AG04449 (cell line): ENCODE results near the gene GSG1L.

Experiments used
- CTCF ChIA-PET: fragments of 350-600 bp; formaldehyde crosslinking; extraction: SDS; loops from one replicate; lab custom pipeline; 2021; ENCODE audit warnings: antibody characterized with exemption; lab: Yijun Ruan, JAX
- POLR2A ChIA-PET: fragments of 400-600, 350-600 bp; formaldehyde crosslinking; extraction: SDS; loops from one replicate; lab custom pipeline; 2020; ENCODE audit warnings: antibody characterized with exemption, inconsistent platforms; lab: Yijun Ruan, JAX
- DNase-seq: peaks from one replicate; pipeline ENCODE4 v3.0.0-alpha.2; 2010; ENCODE audit warnings: low read depth, low spot score
- H3K4me3 ChIP-seq: 2 replicates; pipeline ENCODE4 v1.5.1; 2011; ENCODE audit warnings: low read depth, mild to moderate bottlenecking, control low read depth, low read length
- TF ChIP-seq, protein P1 (sequence below): IDR thresholded peaks from one replicate; pipeline ENCODE4 v1.5.1; 2011; ENCODE audit warnings: mild to moderate bottlenecking, moderate library complexity, low read length, control low read depth, inconsistent platforms; ENCODE audit not compliant: insufficient read depth; ENCODE audit errors: missing control alignments

Gene GSG1L

DNA sequence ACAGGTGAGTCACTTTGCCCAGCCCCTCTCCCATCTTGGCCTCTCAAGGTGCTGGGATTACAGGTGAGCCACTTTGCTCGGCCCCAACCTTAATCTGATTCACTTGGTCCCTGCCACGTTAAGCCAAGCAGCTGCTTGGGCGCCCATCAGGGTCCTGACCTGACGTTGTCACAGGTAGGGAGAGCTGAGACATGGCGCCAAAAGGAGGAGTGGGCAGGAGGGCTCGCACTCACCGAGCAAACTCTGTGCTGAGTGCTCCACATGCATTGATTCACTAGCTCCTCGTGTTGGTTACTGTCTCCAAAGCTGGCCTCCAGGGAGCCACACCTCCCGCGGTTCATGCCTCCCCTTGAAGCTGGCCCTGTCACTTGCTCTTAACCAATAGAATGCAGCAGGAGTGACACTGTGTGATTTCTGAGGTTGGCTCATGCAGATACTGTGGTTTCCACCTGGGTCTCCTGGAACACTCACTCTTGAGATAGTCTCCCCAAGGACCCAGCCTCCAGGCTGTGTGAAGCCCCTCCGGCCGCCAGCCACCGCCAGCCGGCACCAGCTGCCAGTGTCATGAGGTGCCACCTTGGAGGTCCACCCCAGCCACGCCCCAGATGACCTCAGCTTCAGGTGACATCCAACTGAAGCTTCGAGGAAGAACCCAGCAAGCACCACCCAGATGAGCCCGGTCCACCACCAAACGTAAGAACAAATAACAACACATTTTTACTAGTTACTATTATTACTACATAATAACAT lies 223.0 kb downstream of the GSG1L start:
- ChIA-PET POLR2A (no interaction called here), CTCF (no interaction called here)
- no peak for DNase-seq
- H3K4me3 ChIP-seq, result no peak overlapping the region
- TF ChIP-seq, protein P1, sequence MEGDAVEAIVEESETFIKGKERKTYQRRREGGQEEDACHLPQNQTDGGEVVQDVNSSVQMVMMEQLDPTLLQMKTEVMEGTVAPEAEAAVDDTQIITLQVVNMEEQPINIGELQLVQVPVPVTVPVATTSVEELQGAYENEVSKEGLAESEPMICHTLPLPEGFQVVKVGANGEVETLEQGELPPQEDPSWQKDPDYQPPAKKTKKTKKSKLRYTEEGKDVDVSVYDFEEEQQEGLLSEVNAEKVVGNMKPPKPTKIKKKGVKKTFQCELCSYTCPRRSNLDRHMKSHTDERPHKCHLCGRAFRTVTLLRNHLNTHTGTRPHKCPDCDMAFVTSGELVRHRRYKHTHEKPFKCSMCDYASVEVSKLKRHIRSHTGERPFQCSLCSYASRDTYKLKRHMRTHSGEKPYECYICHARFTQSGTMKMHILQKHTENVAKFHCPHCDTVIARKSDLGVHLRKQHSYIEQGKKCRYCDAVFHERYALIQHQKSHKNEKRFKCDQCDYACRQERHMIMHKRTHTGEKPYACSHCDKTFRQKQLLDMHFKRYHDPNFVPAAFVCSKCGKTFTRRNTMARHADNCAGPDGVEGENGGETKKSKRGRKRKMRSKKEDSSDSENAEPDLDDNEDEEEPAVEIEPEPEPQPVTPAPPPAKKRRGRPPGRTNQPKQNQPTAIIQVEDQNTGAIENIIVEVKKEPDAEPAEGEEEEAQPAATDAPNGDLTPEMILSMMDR, result no peak

DNA sequence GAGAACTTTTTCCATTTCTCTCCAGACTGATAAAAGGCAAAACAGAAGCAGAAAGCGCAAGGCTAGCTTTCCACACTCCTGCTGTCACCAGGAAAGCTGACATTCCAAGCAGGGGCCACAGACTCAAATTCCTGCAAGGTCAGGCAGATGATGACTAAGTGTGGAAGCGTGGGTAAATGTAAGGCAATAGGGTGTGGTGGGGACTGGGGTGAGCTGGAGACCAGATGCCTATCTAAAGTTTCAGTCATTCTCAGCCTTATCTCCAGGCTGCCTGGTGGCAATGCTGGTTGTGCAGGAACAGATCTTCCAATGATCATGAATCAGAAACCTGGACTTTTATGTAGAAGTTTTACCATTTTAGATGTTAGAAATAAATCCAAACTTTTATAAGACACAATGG lies 224.1 kb downstream of the GSG1L start:
- no peak overlapping the region for H3K4me3 ChIP-seq
- TF ChIP-seq, protein P1, result no peak
- POLR2A ChIA-PET, result no interaction called here
- CTCF ChIA-PET, result no interaction called here
- DNase-seq, result no peak

DNA sequence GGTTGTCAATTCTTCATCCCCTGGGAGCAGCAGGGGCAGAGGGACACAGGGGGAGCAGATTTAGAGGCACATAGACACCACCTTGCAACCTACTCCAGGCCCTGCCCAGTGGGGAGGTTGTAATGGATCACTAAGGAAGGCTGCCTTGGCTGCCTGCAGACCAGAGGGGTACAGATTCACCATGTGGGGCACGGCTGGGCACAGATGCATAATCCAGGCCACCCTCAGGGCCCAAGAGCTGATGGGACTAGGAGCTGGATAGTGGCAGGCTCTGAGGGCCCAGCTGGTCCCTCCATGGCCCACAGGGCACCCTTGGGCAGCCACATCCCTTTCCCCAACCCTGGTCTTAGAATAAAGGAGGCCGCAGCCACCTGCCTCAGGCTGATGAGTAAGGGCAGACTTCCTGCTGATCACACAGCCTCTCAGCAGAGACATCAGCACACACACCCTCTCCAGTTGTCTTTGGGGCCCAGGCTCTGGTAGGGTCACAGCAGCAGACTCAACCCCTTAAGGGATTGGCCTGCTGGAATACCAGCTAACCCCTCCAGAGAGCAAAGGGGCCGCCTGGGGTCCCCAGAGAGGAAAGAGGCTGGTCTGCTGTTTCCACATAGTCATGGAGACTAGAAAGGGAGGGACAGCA lies 224.9 kb downstream of the GSG1L start:
- no peak overlapping the region for H3K4me3 ChIP-seq
- TF ChIP-seq, protein P1, result no peak
- ChIA-PET CTCF (no interaction called here), POLR2A (no interaction called here)
- no peak for DNase-seq

DNA sequence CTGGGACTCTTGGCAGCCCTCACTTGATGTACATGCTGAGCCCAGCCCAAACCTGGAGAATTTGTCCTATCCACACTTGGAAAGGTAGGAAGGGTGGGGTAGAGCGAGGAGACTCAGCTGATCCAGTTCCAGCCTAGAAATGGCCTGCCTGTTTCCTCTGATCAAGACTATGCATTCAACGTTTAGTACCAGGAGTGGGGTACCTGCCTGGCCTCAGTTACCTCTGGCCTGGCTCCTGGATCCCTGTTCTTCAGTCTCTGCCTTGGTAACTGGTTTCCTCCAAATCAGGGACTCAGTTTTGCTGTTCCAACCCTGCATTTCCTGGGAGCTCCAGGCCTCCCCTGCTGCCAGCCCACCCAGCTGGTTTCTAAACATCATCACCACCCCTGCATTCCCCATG lies 233.5 kb downstream of the GSG1L start:
- POLR2A ChIA-PET, result no interaction called here
- H3K4me3 ChIP-seq, result no peak overlapping the region
- TF ChIP-seq, protein P1, result no peak
- DNase-seq, result no peak
- CTCF ChIA-PET, result no interaction called here

DNA sequence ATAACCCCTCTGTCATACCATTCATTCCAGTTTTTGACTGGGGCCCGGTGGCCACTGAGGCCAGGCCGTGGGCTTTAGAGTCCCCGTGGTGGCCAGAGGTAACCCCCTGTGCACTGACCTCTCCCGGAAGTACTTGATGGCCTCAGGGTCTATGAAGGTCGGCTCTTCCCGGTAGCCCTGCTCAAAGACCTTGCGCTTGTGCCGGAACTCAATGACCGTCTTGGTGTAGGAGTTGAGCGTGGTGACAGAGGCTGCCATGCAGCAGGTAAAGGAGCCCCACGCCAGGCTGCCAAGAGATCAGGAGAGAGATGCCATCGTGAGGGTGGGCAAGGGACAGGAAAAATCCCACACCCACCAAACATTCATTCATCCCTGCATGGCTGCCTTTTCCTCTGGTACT lies 234.8 kb downstream of the GSG1L start:
- no peak for DNase-seq
- TF ChIP-seq, protein P1, result no peak
- POLR2A ChIA-PET, result no interaction called here
- CTCF ChIA-PET, result no interaction called here
- H3K4me3 ChIP-seq, result no peak overlapping the region

DNA sequence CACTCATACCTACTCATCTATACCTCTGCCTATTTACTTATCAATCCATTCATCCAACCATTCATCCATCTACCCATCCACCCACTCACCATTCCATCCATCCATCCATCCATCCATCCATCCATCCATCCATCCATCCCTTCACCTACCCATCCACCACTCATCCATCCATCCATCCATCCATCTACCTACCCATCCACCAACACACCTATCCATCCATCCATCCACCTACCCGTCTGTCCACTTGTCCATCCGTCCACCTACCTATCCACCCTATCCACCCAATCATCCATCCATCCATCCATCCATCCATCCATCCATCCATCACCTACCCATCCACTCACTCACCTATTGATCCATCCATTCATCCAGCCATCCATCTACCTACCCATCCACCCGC lies 235.7 kb downstream of the GSG1L start:
- TF ChIP-seq, protein P1, result no peak
- no peak overlapping the region for H3K4me3 ChIP-seq
- ChIA-PET POLR2A (no interaction called here), CTCF (no interaction called here)
- no peak for DNase-seq
